GM18867 (cell line): Measurements from ENCODE around the gene KIF1A.

ENCODE experiments used
- ATAC-seq: cut with Tn5 transposase; IDR thresholded peaks from one replicate; pipeline ENCODE4 v1.9.1; 2021; ENCODE audit warnings: mild to moderate bottlenecking, moderate library complexity; ENCODE audit not compliant: unreplicated experiment

KIF1A gene

GRCh38 chr2:240774856-240775255 lies 45.2 kb downstream of the KIF1A start:
- ATAC-seq: no peak

GRCh38 chr2:240769096-240769495 lies 50.9 kb downstream of the KIF1A start:
- no peak for ATAC-seq

- no peak for ATAC-seq
Observed at GRCh38 chr2:240768216-240768615, 51.8 kb downstream of the KIF1A start.

GRCh38 chr2:240767341-240767740 lies 52.7 kb downstream of the KIF1A start:
- ATAC-seq: no peak

- no peak for ATAC-seq
Observed at GRCh38 chr2:240766072-240766471, 53.9 kb downstream of the KIF1A start.

- no peak for ATAC-seq
Observed at GRCh38 chr2:240765007-240765406, 55.0 kb downstream of the KIF1A start.

- no peak for ATAC-seq
Observed at GRCh38 chr2:240764605-240765004, 55.4 kb downstream of the KIF1A start.

GRCh38 chr2:240762971-240763370 lies 57.0 kb downstream of the KIF1A start:
- no peak for ATAC-seq

- ATAC-seq: no peak
Observed at GRCh38 chr2:240762249-240762648, 57.8 kb downstream of the KIF1A start.

GRCh38 chr2:240760576-240761246 lies 59.3 kb downstream of the KIF1A start:
- no peak for ATAC-seq

GRCh38 chr2:240760121-240760520 lies 59.9 kb downstream of the KIF1A start:
- no peak for ATAC-seq

GRCh38 chr2:240759459-240759858 lies 60.6 kb downstream of the KIF1A start:
- ATAC-seq: no peak

GRCh38 chr2:240757086-240757614 lies 62.9 kb downstream of the KIF1A start:
- ATAC-seq: no peak

- no peak for ATAC-seq
Observed at GRCh38 chr2:240752209-240752608, 67.8 kb downstream of the KIF1A start.

GRCh38 chr2:240750409-240750808 lies 69.6 kb downstream of the KIF1A start:
- no peak for ATAC-seq

- ATAC-seq: no peak
Observed at GRCh38 chr2:240749516-240749915, 70.5 kb downstream of the KIF1A start.

GRCh38 chr2:240747256-240747655 lies 72.8 kb downstream of the KIF1A start:
- no peak for ATAC-seq

- no peak for ATAC-seq
Observed at GRCh38 chr2:240746671-240747070, 73.3 kb downstream of the KIF1A start.

GRCh38 chr2:240745962-240746361 lies 74.1 kb downstream of the KIF1A start:
- ATAC-seq: no peak

- ATAC-seq: no peak
Observed at GRCh38 chr2:240745456-240745855, 74.6 kb downstream of the KIF1A start.

- ATAC-seq: no peak
Observed at GRCh38 chr2:240742602-240743095, 77.4 kb downstream of the KIF1A start.

- no peak for ATAC-seq
Observed at GRCh38 chr2:240741091-240741490, 78.9 kb downstream of the KIF1A start.

GRCh38 chr2:240739797-240740196 lies 80.2 kb downstream of the KIF1A start:
- ATAC-seq: no peak
